ENCODE results near the gene CAB39L.

DNA sequence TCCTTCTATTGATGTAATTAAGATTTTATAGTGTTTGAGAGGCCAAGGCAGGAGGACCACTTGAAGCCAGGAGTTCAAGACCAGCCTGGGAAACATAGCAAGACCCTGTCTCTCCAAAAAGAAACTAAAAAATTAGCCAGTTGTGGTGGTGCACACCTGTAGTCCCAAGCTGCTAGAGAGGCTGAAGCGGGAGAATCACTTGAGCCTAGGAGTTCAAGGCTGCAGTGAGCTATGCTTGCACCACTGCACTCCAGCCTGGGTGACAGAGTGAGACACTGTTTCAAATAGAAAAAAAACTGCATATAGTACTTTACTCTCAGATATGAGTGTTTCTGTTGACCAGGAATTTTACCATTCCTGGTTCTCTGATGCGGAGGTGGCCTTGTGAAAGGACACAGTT, 147.2 kb downstream of the CAB39L start:
- TF ChIP-seq MXI1 (conservative IDR thresholded peaks at IDR 0.05; ENCODE audit: poor library complexity, severe bottlenecking) (no peak), POLR2AphosphoS5 (IDR thresholded peaks at IDR 0.05) (no peak), CTCF (IDR thresholded peaks at IDR 0.05; ENCODE audit: poor library complexity, severe bottlenecking) (no peak), EZH2 (IDR thresholded peaks at IDR 0.05; ENCODE audit: borderline replicate concordance, insufficient read depth, low read length, poor library complexity, severe bottlenecking) (no peak), EP300 (conservative IDR thresholded peaks at IDR 0.05; ENCODE audit: poor library complexity, severe bottlenecking) (no peak), RAD21 (conservative IDR thresholded peaks at IDR 0.05) (no peak), TAF1 (IDR thresholded peaks at IDR 0.05; ENCODE audit: low read depth) (no peak)
